C1 segment of cervical spinal cord (tissue), 14 donors: ENCODE data around the gene RNU1-2.
"Not testable (repeated sequence)": the region's sequence is repeated elsewhere in the genome, so short reads cannot be mapped to it uniquely, and the experiment has no call there.

Experiments used
- DNase-seq, 14 donors: peaks; one replicate each; lab custom pipeline; 2025; lab: John Stamatoyannopoulos, UW

The RNU1-2 gene

DNA sequence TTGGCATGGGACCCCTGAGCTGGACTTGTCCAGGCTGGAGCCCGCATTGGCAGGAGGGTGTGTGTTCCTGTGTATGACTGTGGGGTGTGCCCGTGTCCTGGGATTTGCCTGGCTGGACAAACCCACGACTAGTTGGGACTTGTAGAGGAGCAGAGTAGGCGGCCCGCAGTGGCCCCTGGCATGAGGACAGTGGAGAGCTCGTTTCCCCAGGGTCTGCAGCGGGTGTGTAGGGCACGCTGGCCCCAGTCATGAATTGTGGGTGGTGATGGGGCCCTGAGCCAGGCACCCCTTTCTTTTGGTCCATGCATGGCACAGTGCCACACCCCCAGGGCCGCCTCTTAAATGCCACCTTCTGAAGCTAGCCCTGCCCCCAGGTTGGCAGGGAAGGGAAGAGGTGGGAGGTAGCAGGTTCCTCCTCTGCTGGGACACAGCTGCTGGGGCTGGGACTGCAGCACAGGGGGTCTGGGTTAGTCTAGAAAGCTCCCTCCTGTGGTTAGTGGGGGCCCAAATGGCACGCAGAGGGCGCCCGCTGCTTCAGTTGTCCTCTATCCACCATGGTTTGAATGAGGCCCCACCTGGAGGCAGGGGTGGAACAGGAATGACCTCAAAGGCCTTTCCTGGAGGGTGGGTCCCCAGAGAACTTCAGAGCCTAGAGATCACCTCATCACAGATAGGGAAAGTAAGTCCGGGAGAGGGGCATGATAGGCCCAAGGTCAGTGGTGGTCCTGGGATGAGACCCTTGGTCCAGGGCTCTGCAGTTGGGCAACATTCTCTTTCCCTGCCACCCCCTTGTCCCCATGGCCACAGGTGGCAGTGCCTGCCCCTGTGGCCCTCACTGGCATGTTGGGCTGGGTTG, 30.1 kb downstream of the RNU1-2 start:
- DNase-seq, result peak in 1 of 14 donors; percentile 34

DNA sequence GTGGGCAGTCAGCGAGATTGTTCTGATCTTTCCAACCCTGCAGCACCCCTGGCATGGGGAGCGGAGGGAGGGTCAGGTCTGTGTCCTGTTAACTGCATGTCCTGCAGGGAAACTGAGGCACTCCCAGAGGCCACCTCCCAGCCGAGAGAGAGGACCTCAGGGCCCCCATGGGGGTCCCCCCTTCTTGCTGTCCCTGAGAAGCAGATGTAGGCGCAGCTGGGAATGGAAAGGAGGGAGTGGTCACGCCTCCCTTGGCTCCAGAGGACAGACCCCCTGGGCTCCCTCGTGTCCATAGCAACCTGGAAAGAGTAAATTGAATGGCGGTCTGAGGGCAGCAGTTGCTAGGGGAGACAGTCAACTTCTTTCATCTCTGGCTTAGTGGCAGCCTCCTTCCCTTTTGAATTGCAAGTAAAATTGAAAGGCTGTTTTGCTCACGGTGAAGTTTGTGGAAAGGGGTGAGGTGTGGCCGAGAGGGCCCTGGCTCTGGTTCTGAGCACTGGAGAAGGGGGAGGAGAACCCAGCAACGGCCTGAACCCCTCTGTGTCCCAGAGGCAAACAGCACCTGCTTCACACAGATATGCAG, 30.8 kb downstream of the RNU1-2 start:
- peak in 6 of 14 donors; percentile 30 to 71 (median 50) for DNase-seq

DNA sequence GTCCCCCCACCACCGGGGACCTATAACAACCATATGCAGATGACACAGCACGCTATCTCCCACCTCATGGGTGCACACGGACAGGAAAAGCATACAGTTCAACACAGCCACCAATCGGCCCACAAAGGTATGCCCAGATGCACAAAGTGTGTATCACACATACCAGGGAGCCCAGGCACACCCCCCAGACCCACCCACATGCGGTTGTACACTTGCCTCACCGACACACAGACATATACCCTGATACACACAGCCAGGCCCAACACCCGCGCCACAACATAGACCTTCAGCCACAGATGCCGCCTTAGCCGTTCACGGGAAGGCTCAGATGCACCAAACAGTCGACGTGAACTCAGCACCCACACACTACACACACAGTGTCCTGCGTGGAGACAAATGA, 31.5 kb downstream of the RNU1-2 start:
- no peak for DNase-seq

DNA sequence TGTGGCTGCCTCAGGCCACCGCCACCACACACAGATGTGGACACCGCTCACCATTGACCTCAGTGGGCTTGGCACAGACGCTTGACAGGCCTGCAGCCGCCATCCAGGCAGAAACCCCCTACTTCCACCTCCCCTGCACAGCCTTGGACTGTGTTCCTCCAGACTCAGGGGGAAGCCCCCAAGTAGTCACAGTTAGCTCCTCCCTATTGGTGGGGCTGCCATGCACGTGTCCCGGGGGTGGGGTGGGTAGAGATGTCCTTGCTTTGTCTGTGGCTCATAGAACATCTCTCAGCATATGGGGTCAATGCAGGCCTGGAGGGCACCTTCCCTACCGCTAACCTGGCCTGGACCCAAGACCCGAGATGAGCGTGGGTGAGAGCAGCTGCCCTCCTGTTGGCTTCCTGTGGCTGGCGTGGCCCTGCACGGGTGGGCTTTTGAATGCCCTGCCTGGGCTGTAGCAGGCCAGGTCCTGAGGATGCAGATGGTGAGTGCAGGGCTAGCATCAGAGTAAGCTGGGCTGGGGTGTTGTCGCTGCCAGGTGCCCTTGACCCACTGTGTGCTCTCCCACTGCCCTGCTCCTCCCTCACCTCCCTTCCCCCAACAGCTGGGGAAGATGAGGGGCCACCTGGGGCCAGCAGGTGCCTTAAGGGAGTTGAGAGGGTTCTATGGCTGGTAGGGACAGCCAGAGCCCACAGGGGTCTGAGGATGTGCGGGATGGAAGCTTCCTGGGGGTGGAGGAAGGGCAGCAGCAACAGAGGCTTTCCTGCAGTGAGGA, 32.1 kb downstream of the RNU1-2 start:
- no peak for DNase-seq

DNA sequence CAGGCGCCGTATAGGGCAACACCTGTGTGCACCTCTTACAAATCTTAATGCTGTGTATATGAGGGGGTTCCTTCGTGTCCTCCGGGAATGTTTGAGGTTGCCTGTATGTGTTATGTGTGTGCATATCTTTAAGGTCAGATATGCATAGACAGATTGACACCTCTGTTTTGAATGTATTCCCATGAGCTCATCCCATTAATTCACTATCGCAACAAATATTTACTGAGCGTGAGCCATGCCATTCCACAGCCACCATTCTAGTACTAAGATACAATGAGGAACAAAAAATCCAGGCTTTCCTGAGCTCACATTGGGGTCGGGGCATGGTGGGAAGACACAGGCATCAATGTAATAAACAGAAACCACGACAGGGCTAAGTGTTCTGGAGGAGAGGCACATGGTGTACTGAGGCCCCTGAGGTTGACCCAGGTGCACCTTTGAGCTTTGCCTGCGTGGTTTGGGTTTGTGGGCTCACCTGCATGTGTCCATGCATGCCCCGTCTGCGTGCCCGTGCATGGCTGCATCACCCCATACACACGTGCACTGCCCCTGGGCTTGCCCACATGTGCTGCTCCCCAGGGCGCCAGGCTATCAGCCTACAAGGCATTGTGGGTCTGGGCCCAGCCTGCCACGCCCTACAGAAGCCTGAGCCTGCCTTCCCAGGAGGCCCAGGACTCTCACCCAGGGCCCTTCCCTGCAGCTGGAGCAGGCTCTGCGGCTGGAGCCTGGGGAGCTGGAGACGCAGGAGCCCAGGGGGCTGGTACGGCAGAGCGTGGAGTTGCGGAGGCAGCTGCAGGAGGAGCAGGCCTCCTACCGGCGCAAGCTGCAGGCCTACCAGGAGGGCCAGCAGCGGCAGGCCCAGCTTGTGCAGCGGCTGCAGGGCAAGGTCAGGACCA, 33.6 kb downstream of the RNU1-2 start:
- not testable (repeated sequence) for DNase-seq

DNA sequence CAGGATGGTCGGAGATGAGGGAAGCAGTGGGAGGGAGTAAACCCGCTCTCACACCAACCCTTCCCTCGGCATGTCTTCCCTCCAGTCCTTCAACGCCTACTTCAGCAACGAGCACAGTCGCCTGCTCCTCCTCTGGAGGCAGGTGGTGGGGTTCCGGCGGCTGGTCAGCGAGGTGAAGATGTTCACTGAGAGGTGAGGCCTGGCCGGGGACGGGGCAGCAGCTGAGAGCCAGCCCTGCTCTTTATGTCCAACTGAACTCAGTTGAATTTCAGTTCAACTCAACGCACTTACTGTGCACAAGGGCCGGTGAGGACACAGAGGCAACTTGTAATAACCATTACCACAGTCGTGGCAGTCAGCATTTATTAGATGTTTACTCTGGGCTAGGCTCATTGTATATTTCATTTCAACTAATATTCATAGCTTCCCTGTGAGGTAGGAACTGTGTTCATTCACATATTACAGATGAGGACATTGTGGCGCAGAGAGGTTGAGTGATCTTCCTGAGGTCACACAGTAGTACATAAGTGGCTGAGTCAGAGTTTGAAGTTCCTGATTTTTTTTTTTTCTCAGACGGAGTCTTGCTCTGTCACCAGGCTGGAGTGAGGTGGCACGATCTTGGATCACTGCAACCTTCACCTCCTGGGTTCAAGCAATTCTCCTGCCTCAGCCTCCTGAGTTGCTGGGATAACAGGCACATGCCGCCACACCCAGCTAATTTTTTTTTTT, 35.6 kb downstream of the RNU1-2 start:
- not testable (repeated sequence) for DNase-seq

DNA sequence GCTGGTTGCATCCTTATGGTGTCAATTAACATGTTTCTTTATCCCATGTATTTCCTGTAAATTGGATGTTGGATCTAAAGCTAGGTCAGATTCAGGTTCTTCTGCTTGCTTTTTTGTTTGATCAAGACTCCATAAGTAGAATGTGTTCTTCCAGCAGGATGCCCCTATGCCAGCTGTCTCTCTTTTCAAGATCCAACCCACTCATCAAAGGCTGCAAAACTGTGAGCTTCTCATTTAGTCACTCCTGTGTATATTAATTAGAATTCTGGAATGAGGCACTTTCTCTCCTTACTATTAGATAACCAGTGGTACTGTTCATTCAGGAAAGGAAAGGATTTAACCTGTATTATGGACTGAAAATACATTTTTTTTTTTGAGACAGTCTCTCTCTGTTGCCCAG, 38.2 kb downstream of the RNU1-2 start:
- DNase-seq, result not testable (repeated sequence)

DNA sequence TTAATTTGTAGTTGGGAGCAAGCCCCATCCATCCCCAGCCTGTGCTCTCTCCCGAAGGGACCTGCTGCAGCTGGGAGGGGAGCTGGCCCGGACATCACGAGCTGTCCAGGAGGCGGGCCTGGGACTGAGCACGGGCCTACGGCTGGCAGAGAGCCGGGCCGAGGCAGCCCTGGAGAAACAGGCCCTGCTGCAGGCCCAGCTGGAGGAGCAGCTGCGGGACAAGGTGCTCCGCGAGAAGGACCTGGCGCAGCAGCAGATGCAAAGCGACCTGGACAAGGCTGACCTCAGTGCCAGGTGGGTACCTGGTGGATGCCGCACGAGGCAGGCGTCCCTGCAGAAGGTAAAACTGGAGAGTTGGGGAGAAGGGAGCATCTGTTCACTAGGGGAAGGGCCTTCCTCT, 40.8 kb downstream of the RNU1-2 start:
- not testable (repeated sequence) for DNase-seq

DNA sequence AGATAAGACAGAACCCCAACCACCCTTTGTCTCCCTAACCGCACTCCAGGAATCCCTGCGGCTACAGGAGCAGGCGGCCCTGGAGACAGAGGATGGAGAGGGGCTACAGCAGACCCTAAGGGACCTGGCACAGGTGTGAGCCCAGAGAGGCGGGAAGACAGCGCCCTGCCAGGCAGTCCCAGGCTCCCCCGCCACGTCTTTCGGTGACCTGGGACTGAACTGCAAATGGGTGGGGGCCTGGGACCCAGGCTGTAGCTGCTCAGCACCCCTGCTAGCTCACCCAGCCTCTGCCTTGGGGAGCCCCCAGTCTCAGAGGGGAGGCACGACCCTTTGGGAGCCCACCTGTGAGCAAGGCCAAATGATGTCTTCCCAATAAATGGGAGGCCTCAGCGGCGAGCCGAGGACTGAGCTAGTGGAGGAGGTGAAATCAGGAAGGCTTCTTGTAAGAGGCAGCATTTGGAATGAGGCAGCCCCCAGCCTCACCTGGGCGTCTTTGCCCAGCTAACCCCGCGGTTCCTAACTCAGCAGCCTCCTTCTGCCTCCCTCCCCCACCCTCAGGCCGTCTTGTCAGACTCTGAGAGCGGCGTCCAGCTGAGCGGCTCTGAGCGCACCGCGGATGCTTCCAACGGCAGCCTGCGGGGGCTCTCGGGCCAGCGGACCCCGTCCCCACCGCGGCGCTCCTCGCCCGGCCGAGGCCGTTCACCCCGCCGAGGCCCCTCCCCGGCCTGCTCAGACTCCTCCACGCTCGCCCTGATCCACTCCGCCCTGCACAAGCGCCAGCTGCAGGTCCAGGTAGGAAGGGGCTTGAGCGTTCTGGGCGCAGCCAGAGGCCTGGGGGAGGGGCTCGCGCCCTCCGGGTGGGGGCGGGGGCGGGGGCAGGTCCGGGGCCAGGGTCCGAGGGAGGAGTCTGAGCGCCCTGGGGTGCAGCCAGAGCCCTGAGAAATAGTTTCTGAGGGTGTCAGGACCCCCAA, 42.9 kb downstream of the RNU1-2 start:
- DNase-seq, result no peak

DNA sequence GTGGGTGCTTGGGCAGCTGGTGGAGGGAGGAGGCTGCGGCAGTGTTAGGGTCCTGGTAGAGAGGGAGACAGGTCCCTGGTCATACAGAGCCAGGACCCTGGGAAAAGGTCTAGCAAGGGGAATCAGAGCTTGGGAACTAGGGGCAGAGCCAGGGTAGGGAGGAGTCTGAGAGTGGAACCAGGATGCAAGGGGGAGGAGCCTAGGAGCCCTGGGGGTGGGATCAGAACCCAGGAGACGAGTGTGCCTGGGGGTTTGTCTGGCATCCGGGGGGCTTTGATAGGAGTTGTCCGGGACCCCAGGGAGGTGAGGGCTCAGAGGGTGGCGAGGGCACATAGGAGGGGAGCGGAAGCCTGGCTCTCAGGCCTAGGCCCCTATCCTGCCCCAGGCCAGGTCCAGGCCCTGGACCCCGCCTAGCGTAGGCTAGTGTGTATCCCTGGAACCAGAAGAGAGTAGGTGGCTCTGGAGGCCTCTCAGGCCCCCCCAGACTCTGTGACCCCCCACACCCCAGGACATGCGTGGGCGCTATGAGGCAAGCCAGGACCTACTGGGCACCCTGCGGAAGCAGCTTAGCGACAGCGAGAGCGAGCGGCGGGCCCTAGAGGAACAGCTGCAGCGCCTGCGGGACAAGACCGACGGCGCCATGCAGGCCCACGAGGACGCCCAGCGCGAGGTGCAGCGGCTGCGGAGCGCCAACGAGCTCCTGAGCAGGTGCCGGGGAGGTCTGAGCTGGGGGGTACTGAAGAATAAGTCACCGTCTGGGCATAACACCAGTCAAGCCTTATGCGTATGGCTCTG, 43.8 kb downstream of the RNU1-2 start:
- not testable (repeated sequence) for DNase-seq

DNA sequence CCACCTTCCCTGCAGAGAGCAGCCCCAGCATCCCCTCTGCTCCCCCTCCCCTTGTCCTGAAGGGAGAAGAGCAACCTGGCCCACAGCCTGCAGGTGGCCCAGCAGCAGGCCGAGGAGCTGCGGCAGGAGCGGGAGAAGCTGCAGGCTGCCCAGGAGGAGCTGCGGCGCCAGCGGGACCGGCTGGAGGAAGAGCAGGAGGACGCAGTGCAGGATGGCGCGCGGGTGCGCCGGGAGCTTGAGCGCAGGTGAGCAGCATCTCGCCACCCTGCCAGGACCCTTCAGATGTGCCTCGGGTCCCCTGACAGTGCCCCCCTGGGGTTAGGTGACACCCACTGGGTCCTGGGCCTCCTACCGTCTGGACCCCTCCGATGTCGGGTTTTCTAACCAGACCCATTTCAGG, 48.3 kb downstream of the RNU1-2 start:
- DNase-seq, result no peak

DNA sequence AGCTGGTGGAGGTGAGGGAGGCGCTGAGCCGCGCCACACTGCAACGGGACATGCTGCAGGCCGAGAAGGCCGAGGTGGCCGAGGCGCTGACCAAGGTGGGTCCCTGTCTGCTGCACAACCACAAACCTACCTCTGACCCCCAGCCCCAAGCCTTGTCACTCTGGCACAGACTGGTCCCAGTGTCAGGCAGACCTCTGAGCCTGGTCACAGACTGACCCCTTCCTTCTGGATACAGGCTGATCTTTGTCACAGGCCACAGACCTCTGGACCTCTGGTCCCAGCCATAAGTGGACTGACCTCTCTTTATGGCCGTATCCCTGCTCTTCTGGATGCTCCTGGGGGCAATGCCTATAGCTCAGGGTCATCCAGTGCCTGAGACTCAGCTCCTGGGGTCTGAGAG, 49.7 kb downstream of the RNU1-2 start:
- not testable (repeated sequence) for DNase-seq
